GM21367 (cell line): Measurements from ENCODE around the gene MPP2.
"Not testable (repeated sequence)": the region's sequence is repeated elsewhere in the genome, so short reads cannot be mapped to it uniquely, and the experiment has no call there.

Experiments used
- ATAC-seq: cut with Tn5 transposase; IDR thresholded peaks from one replicate; pipeline ENCODE4 v1.9.1; 2021; ENCODE audit not compliant: unreplicated experiment

Gene MPP2

DNA sequence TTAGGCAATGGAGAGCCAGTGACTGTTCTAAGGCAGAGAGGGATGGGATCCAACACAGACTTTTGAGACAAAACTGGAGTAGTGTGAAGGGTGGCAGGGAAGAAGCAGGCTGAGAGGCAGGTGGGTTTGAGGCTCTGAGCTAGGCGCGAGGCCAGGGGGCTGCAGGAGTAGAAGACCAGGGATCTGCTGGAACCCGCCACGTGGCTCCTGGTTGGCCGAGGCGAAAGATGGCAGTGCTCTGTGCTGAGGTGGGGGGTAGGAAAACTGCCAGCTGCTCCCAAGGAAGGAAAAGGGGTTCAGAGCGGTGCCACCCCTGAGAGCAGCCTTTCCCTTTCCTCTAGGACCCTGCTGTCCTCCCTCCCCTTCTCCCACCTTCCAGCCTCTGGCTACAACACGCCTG lies 54.8 kb downstream of the MPP2 start:
- no peak for ATAC-seq

GRCh38 chr17:43849116-43849515 lies 58.2 kb downstream of the MPP2 start:
- ATAC-seq, result no peak

DNA sequence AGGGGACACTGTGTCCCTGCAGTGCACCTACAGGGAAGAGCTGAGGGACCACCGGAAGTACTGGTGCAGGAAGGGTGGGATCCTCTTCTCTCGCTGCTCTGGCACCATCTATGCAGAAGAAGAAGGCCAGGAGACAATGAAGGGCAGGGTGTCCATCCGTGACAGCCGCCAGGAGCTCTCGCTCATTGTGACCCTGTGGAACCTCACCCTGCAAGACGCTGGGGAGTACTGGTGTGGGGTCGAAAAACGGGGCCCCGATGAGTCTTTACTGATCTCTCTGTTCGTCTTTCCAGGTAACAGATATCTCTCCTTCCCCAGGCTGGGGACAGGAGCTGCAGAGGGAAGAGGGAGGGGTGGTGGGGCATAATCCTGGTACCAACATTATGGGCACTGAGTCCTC lies 58.7 kb downstream of the MPP2 start:
- no peak for ATAC-seq

- no peak for ATAC-seq
Observed at GRCh38 chr17:43846963-43847371, 60.4 kb downstream of the MPP2 start, which contains the start of gene CD300LG. Gene CD300LG, plus strand, starts transcription at chr17:43847176. Its CDS starts 41 bp downstream, at chr17:43847217.

DNA sequence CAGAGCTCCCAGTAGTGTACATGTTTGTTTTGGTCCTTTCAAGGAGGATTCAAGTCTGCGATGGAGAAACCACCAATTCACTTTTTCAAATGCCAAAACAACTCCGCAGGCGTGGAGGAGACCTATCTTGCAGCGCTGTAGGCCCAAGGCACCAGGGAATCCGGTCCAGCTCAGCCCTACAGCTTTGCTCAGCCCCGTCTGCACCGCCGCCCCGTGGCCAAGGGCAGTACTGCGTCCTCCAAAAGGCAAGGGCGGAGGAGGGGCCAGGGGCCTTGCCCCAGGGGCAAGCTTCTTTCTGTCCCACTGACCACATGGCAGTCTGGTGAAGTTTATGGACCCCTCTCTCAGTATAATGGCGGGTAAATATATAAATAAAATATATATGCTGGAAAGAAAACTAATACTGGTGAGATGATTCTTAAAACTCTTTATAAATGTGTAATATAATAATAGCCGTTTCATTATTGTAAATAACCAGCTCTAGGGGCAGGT lies 61.1 kb downstream of the MPP2 start:
- no peak for ATAC-seq

GRCh38 chr17:43845766-43846165 lies 61.6 kb downstream of the MPP2 start:
- no peak for ATAC-seq

- no peak for ATAC-seq
Observed at GRCh38 chr17:43844241-43844640, 63.1 kb downstream of the MPP2 start.

DNA sequence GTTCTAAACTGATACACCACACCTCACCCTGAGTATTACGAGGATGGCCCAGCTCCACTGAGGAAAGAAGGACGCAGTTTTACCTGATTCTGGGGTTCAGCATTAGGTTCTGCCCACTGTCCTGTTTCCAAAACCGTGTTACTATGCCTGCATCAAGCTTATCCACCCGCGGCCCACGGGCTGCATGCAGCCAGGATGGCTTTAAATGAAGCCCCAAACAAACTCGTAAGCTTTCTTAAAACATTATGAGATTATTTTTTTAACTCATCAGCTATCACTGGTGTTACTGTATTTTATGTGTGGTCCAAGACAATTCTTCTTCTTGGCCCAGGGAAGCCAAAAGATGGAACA lies 64.4 kb downstream of the MPP2 start:
- no peak for ATAC-seq

GRCh38 chr17:43842091-43842974 lies 65.0 kb downstream of the MPP2 start:
- ATAC-seq, result not testable (repeated sequence)

DNA sequence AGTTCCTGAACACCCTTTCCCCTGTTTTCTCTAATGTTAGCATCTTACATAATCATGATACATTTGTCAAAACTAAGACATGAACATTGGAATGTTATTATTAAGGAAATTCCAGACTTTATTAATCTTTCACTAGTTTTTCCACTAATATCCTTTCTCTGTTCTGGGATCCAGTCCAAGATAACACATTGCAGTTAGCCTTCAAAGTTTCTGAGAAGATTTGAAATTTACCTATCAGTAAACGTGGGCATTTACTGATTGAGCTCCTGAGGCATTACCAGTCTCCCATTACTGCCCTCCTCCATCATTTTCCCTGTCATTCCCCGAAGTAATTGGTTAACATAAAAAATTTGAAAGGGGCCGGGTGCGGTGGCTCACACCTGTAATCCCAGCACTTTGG lies 66.1 kb downstream of the MPP2 start:
- no peak for ATAC-seq

- ATAC-seq, result no peak
Observed at GRCh38 chr17:43840814-43841213, 66.5 kb downstream of the MPP2 start.

GRCh38 chr17:43839670-43840108 lies 67.6 kb downstream of the MPP2 start:
- no peak for ATAC-seq

DNA sequence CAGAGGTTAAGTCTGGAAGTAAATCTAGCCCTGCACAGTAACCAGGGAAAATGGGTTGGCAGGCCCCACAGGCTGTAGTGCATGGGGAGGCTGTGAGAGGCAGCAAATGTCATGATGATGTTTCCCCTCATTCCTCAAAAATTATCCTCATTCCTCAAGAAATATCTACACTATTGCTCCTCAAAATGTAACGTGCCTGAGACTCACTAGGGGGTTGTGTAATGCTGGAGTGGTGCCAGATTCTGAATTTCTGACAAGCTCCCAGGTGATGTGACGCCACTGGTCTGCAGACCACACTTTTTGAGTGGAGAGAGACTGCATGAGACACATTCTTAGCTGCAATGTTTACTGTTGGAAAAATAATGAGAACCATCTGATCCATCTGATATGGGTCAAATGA lies 73.2 kb downstream of the MPP2 start:
- ATAC-seq, result no peak

DNA sequence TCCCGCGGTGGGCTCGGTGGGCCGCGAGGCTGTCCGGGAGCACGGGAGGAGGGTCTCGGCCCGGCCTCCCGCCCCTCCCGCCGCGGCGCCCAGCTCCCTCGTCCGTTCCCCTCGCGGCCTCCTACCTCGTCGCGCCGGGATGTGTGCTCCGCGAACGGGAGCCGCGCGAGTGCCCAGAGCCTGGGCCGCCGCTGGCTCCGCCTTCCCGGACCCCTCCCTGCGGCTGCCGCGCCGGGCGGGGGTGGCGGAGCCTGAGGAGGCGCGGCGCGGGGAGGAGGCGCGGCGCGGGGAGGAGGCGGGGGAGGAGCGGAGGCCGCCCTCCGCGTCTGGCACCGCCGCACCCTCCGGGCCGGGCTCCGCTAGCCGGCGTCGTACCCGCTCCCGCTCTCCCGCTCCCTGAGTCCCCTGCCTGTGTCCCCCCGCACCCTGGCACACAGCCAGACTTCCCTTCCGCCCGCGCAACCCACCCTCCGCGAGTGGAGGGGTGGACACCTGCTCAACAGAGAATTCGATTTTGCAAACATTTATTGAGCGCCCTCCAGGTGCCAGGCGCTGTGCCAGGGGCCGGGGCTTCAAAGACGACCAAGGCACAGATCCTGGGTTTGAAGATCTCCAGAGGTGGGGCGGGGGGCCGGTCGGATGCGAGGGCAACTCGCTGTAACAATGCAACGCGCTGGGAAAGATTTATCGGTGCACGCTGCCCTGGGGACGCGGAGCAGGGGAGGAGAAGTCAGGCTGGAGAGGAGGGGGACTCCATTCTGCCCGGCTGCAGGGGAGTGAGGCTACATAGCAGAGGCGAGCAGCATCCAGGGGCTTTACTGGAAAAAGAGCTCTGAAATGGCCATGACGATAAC lies 74.1 kb downstream of the MPP2 start, which contains the start of gene MPP3:
TSS of gene MPP3 (minus strand) at position 171 of the 854 bp plus-strand sequence. CDS start 1,240 bp downstream, outside the sequence.
- no peak for ATAC-seq

DNA sequence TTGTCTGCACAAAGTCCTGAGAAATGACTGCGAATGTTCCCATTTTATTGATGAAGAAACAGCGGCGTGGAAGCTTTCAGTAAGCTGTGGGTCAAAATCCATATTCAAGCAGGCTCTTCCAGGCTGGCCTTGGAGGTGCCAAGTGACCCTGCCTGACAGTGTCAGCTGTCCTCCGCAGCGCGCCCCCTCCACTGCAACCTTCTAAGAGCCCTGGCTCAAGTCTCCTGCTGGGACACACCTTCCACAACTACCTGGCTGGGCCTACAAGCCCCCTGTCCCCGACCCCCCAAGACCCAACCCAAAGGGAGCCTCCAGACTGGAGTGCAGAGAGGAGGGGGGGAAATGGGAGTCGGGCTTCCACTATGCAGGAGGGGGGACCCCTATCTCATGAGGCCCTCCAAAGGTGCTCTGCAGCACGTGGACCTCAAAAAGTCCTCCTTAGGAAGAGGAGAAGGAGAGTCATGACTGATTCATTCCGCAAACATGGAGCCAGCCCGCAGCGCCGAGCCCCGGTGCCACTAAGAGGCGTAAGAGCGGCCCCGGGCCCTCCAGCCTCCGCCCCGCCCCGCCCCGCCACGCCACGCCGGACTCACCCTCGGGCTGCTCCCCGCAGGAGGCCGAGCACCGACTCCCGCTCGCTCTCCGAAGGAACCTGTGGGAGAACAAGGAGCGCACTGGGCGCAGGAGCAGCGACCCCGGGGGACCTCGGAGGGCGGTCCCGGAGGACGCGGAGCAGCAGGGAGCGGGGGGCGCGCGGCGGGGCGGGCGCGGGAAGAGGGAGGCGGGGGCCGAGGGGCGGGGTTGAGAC lies 75.0 kb downstream of the MPP2 start:
- ATAC-seq, result no peak

DNA sequence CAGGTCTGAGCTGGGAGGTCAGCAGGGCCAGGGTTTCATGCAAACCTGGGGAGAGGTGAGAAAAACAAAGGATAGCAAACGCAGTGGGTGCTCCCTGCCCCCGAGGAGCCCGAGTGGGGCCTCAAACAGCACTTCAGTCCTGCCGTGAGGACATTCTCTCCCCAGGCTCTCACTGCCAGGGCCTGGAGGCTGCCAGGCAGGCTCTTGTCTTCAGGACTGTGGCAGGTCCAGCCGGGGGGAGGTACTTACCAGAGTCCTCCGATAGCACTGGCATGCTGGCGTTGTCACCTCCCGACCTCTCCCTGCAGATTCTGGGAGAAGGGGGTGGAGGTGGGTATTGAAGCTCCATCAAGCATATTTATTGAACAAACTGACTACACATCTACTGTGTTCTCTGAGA lies 75.7 kb downstream of the MPP2 start:
- no peak for ATAC-seq

- ATAC-seq, result no peak
Observed at GRCh38 chr17:43830510-43831140, 76.7 kb downstream of the MPP2 start.

GRCh38 chr17:43829738-43830137 lies 77.6 kb downstream of the MPP2 start:
- ATAC-seq, result no peak

DNA sequence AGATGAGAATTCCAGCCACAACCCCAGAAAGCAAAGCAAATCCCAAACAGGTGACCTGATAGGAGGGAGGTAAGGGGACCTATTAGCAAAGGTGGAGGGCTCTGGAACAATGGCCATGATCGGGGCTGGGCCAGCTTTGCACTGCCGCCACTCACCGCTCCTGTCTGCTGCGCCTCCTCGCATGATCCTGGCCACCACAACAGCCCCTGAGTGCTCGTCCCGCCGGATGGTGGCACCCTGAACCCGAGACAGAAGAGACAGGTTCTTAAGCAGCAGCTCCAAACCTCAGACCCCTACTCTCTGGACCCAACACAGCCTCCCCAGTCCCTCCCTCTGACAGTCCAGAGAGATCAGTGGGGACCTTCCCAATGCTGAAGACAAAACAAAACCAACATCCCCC lies 79.7 kb downstream of the MPP2 start:
- ATAC-seq, result no peak

DNA sequence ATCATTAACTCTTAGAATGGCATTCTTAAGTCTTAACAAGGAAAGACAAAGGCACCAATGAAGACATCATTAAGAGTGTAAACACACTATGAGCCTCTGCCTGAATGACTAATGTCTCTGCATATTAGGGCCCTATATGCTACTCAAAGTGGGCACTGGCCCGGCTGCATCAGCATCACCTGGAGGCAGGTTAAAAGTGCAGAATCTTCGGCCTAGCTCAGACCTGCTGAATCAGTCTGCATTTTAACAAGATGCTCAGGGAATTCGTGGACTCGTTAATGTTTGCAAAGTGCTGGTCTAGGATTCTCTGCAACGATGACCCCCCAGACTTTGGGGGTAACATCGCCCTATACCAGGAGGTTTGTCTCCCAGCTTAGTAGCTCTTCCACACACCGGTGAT lies 81.1 kb downstream of the MPP2 start:
- ATAC-seq, result no peak
